ENCODE results near the gene GIGYF1.

Gene GIGYF1

DNA sequence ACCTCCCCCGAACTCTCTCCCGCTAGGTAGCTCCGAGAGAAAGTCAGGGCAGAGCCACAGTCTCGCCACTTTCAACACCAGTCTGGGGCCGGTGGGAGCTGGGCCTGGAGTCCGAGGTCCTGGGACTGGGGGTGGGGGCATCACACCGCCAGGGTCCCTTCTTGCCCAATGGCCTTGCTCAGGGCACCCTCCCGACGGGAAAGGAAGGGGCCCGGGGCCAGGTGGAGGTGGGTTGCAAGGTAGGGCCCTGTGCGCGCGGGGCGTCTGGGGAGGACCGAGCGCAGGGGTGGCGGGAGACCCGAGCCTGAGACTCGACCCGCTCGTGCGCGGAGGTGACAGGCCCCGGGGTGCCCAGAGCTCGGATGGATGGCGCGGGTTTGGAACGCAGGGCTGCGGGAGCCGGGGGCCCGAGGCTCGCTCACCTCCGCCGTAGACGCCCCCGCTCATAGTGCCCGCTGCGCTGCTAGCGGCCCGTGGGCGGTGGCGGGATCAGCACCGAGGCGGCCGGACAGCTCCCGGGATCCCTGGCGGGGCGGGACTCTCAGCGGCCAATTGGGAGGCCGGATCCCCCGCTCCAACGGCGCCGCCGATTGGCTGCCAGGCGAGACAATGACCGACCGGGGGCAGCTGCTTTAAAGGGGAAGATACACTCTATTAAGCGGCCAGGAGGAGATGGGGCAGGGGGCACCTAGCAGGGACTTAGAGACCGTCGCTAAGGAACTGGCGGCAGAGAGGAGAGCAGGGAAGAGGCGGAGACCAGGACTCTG is 38.0 kb downstream of the GIGYF1 start, which contains the start of gene ACTL6B:
Gene ACTL6B (minus strand): TSS at position 541 of the 767 bp plus-strand sequence. CDS start 94 bp downstream, at position 447.
- no peak for TF ChIP-seq CTCF (conservative IDR thresholded peaks at IDR 0.05)
- H3K27ac ChIP-seq: peak within 1 kb of the TSS; percentile 73

DNA sequence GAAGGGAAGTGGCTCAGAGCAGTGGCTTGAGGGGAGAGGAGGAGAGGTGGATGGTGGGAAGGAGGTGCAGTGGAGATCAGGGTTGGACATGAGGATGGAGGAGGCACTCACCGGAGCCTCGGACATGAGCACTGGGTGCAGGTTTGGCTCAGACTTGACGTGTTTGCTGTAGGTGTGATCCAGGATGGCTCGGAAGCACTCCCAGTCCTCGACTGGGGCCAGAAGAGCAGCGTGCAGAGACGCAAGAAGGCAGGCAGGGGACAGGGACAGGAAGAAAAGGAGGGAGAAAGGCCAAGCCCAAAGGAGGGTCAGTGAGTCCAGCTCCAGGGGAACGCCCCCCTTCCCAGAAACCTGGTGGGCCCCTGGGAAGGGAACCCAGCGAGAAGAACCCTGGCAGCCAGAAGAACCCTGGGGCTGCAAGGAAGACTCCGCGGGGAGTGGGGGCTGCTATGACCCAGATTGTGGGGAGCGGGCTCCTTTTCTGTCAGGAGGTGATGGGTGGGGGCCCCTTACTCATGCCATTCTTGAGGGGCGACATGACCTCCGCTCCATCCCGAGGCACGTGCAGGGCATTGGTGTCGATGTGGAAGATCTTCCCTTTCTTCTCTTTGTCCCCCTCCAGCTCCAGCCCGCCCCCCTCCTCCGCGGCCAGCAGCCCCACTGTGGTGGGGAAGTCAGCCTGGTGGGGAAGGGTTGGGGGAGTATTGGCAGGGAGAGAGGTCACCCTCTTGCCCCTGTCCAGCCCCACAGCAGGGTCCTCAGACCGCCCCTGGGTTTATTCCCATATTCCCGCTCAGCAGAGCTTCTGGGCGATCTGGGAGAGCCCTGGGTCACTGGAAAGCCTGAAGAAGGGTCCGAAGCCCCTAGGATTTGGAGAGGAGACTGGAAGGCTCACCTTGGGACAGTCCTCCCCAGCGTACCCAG is 38.9 kb downstream of the GIGYF1 start:
- H3K27ac ChIP-seq: peak overlapping the region; percentile 73
- no peak for TF ChIP-seq CTCF (conservative IDR thresholded peaks at IDR 0.05)

GRCh38 chr7:100649826-100650565 is 44.1 kb downstream of the GIGYF1 start:
- no peak for TF ChIP-seq CTCF (conservative IDR thresholded peaks at IDR 0.05)
- H3K27ac ChIP-seq: no peak overlapping the region

GRCh38 chr7:100642534-100642907 is 51.5 kb downstream of the GIGYF1 start:
- H3K27ac ChIP-seq: no peak overlapping the region
- TF ChIP-seq CTCF (conservative IDR thresholded peaks at IDR 0.05): no peak

- H3K27ac ChIP-seq: no peak overlapping the region
- no peak for TF ChIP-seq CTCF (conservative IDR thresholded peaks at IDR 0.05)
Observed at GRCh38 chr7:100641860-100642533, 52.1 kb downstream of the GIGYF1 start.

GRCh38 chr7:100641463-100641859 is 52.6 kb downstream of the GIGYF1 start, which contains the start of gene TFR2:
TSS of gene TFR2 (minus strand) at chr7:100641552. CDS start at chr7:100641509, 43 bp downstream.
- no peak within 1 kb of the TSS for H3K27ac ChIP-seq
- TF ChIP-seq CTCF (conservative IDR thresholded peaks at IDR 0.05): no peak
